ENCODE data around the gene UPK3B. TPM values are rescaled to one million over a fixed set of nuclear protein-coding genes. Genes with fewer than 3 reads are reported as not detected.
"Not testable (repeated sequence)": the region's sequence is repeated elsewhere in the genome, so short reads cannot be mapped to it uniquely, and the experiment has no call there.

UPK3B gene
- total RNA-seq, 1 donor from 2014 or later: 0.64 TPM

- H3K27me3 ChIP-seq (ENCODE audit: insufficient read depth, low read length); H3K27me3 Mint-ChIP-seq (ENCODE audit: low read depth, unreplicated experiment); DNase-seq (ENCODE audit: low read depth); H3K4me1 Mint-ChIP-seq (ENCODE audit: low read depth, unreplicated experiment); H3K27ac Mint-ChIP-seq (ENCODE audit: unreplicated experiment); H2AFZ ChIP-seq (ENCODE audit: low read depth, low read length); H3K4me3 Mint-ChIP-seq (ENCODE audit: unreplicated experiment); H3K36me3 Mint-ChIP-seq (ENCODE audit: low read depth, unreplicated experiment); H3K27ac ChIP-seq (ENCODE audit: low read depth, low read length); H3K4me3 ChIP-seq (ENCODE audit: insufficient read depth, low read depth, low read length); H3K4me2 ChIP-seq (ENCODE audit: low read length); FAIRE-seq; H3K79me2 ChIP-seq (ENCODE audit: insufficient read depth, low read length); H3K4me1 ChIP-seq (ENCODE audit: insufficient read depth, low read length); H3K36me3 ChIP-seq (ENCODE audit: insufficient read depth, low read length); H3K9me3 Mint-ChIP-seq (ENCODE audit: unreplicated experiment); H3K9ac ChIP-seq (ENCODE audit: low read length); H4K20me1 ChIP-seq (ENCODE audit: insufficient read depth, low read length); H3K9me3 ChIP-seq (ENCODE audit: insufficient read depth, low read depth, low read length): not testable (repeated sequence)
Observed at GRCh38 chr7:76531643-76532042, 21.3 kb downstream of the UPK3B start.

GRCh38 chr7:76543197-76543596 lies 32.8 kb downstream of the UPK3B start, which contains the start of gene SPDYE16:
Gene SPDYE16 (minus strand): TSS chr7:76543297. CDS start chr7:76541459, 1,838 bp downstream.
- not testable (repeated sequence) for H3K27me3 Mint-ChIP-seq (ENCODE audit: low read depth, unreplicated experiment); H3K36me3 Mint-ChIP-seq (ENCODE audit: low read depth, unreplicated experiment); FAIRE-seq; H3K9me3 Mint-ChIP-seq (ENCODE audit: unreplicated experiment); H3K79me2 ChIP-seq (ENCODE audit: insufficient read depth, low read length); H3K4me1 ChIP-seq (ENCODE audit: insufficient read depth, low read length); H3K4me2 ChIP-seq (ENCODE audit: low read length); H3K9me3 ChIP-seq (ENCODE audit: insufficient read depth, low read depth, low read length); H4K20me1 ChIP-seq (ENCODE audit: insufficient read depth, low read length); H3K4me1 Mint-ChIP-seq (ENCODE audit: low read depth, unreplicated experiment); H3K27ac Mint-ChIP-seq (ENCODE audit: unreplicated experiment); H3K4me3 Mint-ChIP-seq (ENCODE audit: unreplicated experiment); H3K27me3 ChIP-seq (ENCODE audit: insufficient read depth, low read length); H2AFZ ChIP-seq (ENCODE audit: low read depth, low read length); H3K4me3 ChIP-seq (ENCODE audit: insufficient read depth, low read depth, low read length); DNase-seq (ENCODE audit: low read depth); H3K9ac ChIP-seq (ENCODE audit: low read length); H3K36me3 ChIP-seq (ENCODE audit: insufficient read depth, low read length); H3K27ac ChIP-seq (ENCODE audit: low read depth, low read length)

- H3K36me3 Mint-ChIP-seq (ENCODE audit: low read depth, unreplicated experiment); FAIRE-seq; H3K9me3 ChIP-seq (ENCODE audit: insufficient read depth, low read depth, low read length); H3K4me1 ChIP-seq (ENCODE audit: insufficient read depth, low read length); H3K27me3 ChIP-seq (ENCODE audit: insufficient read depth, low read length); H3K4me1 Mint-ChIP-seq (ENCODE audit: low read depth, unreplicated experiment); H3K9me3 Mint-ChIP-seq (ENCODE audit: unreplicated experiment); H4K20me1 ChIP-seq (ENCODE audit: insufficient read depth, low read length); H3K27me3 Mint-ChIP-seq (ENCODE audit: low read depth, unreplicated experiment); H3K36me3 ChIP-seq (ENCODE audit: insufficient read depth, low read length): not testable (repeated sequence)
- Histone ChIP-seq H3K27ac (ENCODE audit: low read depth, low read length) (peak overlapping the region; percentile 87), H2AFZ (ENCODE audit: low read depth, low read length) (peak overlapping the region; percentile 87), H3K4me2 (ENCODE audit: low read length) (peak overlapping the region; percentile 84), H3K9ac (ENCODE audit: low read length) (peak overlapping the region; percentile 91), H3K4me3 (ENCODE audit: insufficient read depth, low read depth, low read length) (peak overlapping the region; percentile 73), H3K79me2 (ENCODE audit: insufficient read depth, low read length) (peaks cover 27% of the 10 kb centered on the region)
- H3K27ac Mint-ChIP-seq (ENCODE audit: unreplicated experiment): peak overlapping the region; percentile 77
- peak overlapping the region; percentile 94 for H3K4me3 Mint-ChIP-seq (ENCODE audit: unreplicated experiment)
- DNase-seq (ENCODE audit: low read depth): peak; percentile 74
Observed at GRCh38 chr7:76549025-76549854, 38.9 kb downstream of the UPK3B start.

- H3K27ac ChIP-seq (ENCODE audit: low read depth, low read length): peak overlapping the region; percentile 87
- H3K36me3 Mint-ChIP-seq (ENCODE audit: low read depth, unreplicated experiment); DNase-seq (ENCODE audit: low read depth); H3K9me3 Mint-ChIP-seq (ENCODE audit: unreplicated experiment); H3K4me1 Mint-ChIP-seq (ENCODE audit: low read depth, unreplicated experiment); H3K27me3 Mint-ChIP-seq (ENCODE audit: low read depth, unreplicated experiment); H3K9me3 ChIP-seq (ENCODE audit: insufficient read depth, low read depth, low read length); H4K20me1 ChIP-seq (ENCODE audit: insufficient read depth, low read length); H3K27me3 ChIP-seq (ENCODE audit: insufficient read depth, low read length); FAIRE-seq; H3K36me3 ChIP-seq (ENCODE audit: insufficient read depth, low read length); H3K4me1 ChIP-seq (ENCODE audit: insufficient read depth, low read length): not testable (repeated sequence)
- peaks cover 27% of the 10 kb centered on the region for H3K79me2 ChIP-seq (ENCODE audit: insufficient read depth, low read length)
- H3K9ac ChIP-seq (ENCODE audit: low read length): peak overlapping the region; percentile 91
- peak overlapping the region; percentile 87 for H2AFZ ChIP-seq (ENCODE audit: low read depth, low read length)
- peak overlapping the region; percentile 84 for H3K4me2 ChIP-seq (ENCODE audit: low read length)
- Mint-ChIP-seq H3K27ac (ENCODE audit: unreplicated experiment) (peak overlapping the region; percentile 91), H3K4me3 (ENCODE audit: unreplicated experiment) (peak overlapping the region; percentile 94)
- H3K4me3 ChIP-seq (ENCODE audit: insufficient read depth, low read depth, low read length): peak overlapping the region; percentile 73
Observed at GRCh38 chr7:76549855-76550248, 39.5 kb downstream of the UPK3B start.

GRCh38 chr7:76551992-76552391 lies 41.6 kb downstream of the UPK3B start:
- H3K36me3 Mint-ChIP-seq (ENCODE audit: low read depth, unreplicated experiment); FAIRE-seq; H3K4me1 Mint-ChIP-seq (ENCODE audit: low read depth, unreplicated experiment); H3K27me3 ChIP-seq (ENCODE audit: insufficient read depth, low read length); H3K4me3 ChIP-seq (ENCODE audit: insufficient read depth, low read depth, low read length); H3K36me3 ChIP-seq (ENCODE audit: insufficient read depth, low read length); H3K27me3 Mint-ChIP-seq (ENCODE audit: low read depth, unreplicated experiment); H4K20me1 ChIP-seq (ENCODE audit: insufficient read depth, low read length); H3K27ac Mint-ChIP-seq (ENCODE audit: unreplicated experiment); DNase-seq (ENCODE audit: low read depth); H3K4me1 ChIP-seq (ENCODE audit: insufficient read depth, low read length); H3K9me3 ChIP-seq (ENCODE audit: insufficient read depth, low read depth, low read length); H3K9ac ChIP-seq (ENCODE audit: low read length); H3K9me3 Mint-ChIP-seq (ENCODE audit: unreplicated experiment); H3K4me2 ChIP-seq (ENCODE audit: low read length); H3K27ac ChIP-seq (ENCODE audit: low read depth, low read length); H2AFZ ChIP-seq (ENCODE audit: low read depth, low read length): not testable (repeated sequence)
- H3K79me2 ChIP-seq (ENCODE audit: insufficient read depth, low read length): peaks cover 42% of the 10 kb centered on the region
- peak overlapping the region; percentile 40 for H3K4me3 Mint-ChIP-seq (ENCODE audit: unreplicated experiment)

- not testable (repeated sequence) for H3K4me3 Mint-ChIP-seq (ENCODE audit: unreplicated experiment); H3K4me1 Mint-ChIP-seq (ENCODE audit: low read depth, unreplicated experiment); H3K9ac ChIP-seq (ENCODE audit: low read length); DNase-seq (ENCODE audit: low read depth); H3K4me3 ChIP-seq (ENCODE audit: insufficient read depth, low read depth, low read length); H3K27me3 ChIP-seq (ENCODE audit: insufficient read depth, low read length); H3K36me3 Mint-ChIP-seq (ENCODE audit: low read depth, unreplicated experiment); H3K9me3 ChIP-seq (ENCODE audit: insufficient read depth, low read depth, low read length); H3K36me3 ChIP-seq (ENCODE audit: insufficient read depth, low read length); H3K4me1 ChIP-seq (ENCODE audit: insufficient read depth, low read length); H4K20me1 ChIP-seq (ENCODE audit: insufficient read depth, low read length); H3K9me3 Mint-ChIP-seq (ENCODE audit: unreplicated experiment); H3K27me3 Mint-ChIP-seq (ENCODE audit: low read depth, unreplicated experiment); H3K4me2 ChIP-seq (ENCODE audit: low read length); H3K27ac ChIP-seq (ENCODE audit: low read depth, low read length); H2AFZ ChIP-seq (ENCODE audit: low read depth, low read length)
- peak; percentile 41 for FAIRE-seq
- H3K79me2 ChIP-seq (ENCODE audit: insufficient read depth, low read length): peaks cover 30% of the 10 kb centered on the region
- peak overlapping the region; percentile 35 for H3K27ac Mint-ChIP-seq (ENCODE audit: unreplicated experiment)
Observed at GRCh38 chr7:76559685-76560084, 49.3 kb downstream of the UPK3B start.

All from astrocyte (in vitro differentiated cells and primary cell).